ENCODE measurements around the gene ZC3H7A.

Gene ZC3H7A

GRCh38 chr16:11768849-11769248 is 28.2 kb downstream of the ZC3H7A start:
- no peak for TF ChIP-seq CTCF (IDR thresholded peaks at IDR 0.05; ENCODE audit: low read depth, low read length)
- no peak overlapping the region for H3K4me3 ChIP-seq (replicated peaks in 1 of 2; ENCODE audit: low read depth in 2 of 2, low read length in 2 of 2)
- no peak for DNase-seq (ENCODE audit: low read depth in 2 of 2)

- no peak overlapping the region for H3K4me3 ChIP-seq (replicated peaks in 1 of 2; ENCODE audit: low read depth in 2 of 2, low read length in 2 of 2)
- no peak for DNase-seq (ENCODE audit: low read depth in 2 of 2)
- no peak for TF ChIP-seq CTCF (IDR thresholded peaks at IDR 0.05; ENCODE audit: low read depth, low read length)
Observed at GRCh38 chr16:11762431-11762830, 34.6 kb downstream of the ZC3H7A start.

- no peak overlapping the region for H3K4me3 ChIP-seq (replicated peaks in 1 of 2; ENCODE audit: low read depth in 2 of 2, low read length in 2 of 2)
- DNase-seq (ENCODE audit: low read depth in 2 of 2), result no peak
- TF ChIP-seq CTCF (IDR thresholded peaks at IDR 0.05; ENCODE audit: low read depth, low read length), result no peak
Observed at GRCh38 chr16:11759997-11760396, 37.1 kb downstream of the ZC3H7A start.

GRCh38 chr16:11759163-11759834 is 37.8 kb downstream of the ZC3H7A start:
- H3K4me3 ChIP-seq (replicated peaks in 1 of 2; ENCODE audit: low read depth in 2 of 2, low read length in 2 of 2), result no peak overlapping the region
- no peak for TF ChIP-seq CTCF (IDR thresholded peaks at IDR 0.05; ENCODE audit: low read depth, low read length)
- DNase-seq (ENCODE audit: low read depth in 2 of 2), result no peak

- TF ChIP-seq CTCF (IDR thresholded peaks at IDR 0.05; ENCODE audit: low read depth, low read length), result no peak
- no peak overlapping the region for H3K4me3 ChIP-seq (replicated peaks in 1 of 2; ENCODE audit: low read depth in 2 of 2, low read length in 2 of 2)
- DNase-seq (ENCODE audit: low read depth in 2 of 2), result peak; percentile 60 to 75
Observed at GRCh38 chr16:11757671-11758545, 39.1 kb downstream of the ZC3H7A start.

GRCh38 chr16:11756248-11756647 is 40.8 kb downstream of the ZC3H7A start:
- no peak for TF ChIP-seq CTCF (IDR thresholded peaks at IDR 0.05; ENCODE audit: low read depth, low read length)
- DNase-seq (ENCODE audit: low read depth in 2 of 2), result no peak

More at GRCh38 chr16:11756248-11756647, 40.8 kb downstream of the ZC3H7A start:
- no peak overlapping the region for H3K4me3 ChIP-seq (replicated peaks in 1 of 2; ENCODE audit: low read depth in 2 of 2, low read length in 2 of 2)
